Measurements from ENCODE around the gene ZNF217. TPM values are rescaled to one million over a fixed set of nuclear protein-coding genes. Genes with fewer than 3 reads are reported as not detected.

The ZNF217 gene
- total RNA-seq, 6 donors from 2014 or later = 18.7 to 38.4 (median 33.9) TPM

GRCh38 chr20:53574259-53574789 lies 19.3 kb downstream of the ZNF217 start:
- no peak for ATAC-seq (ENCODE audit: low FRiP score in 2 of 2)
- Histone ChIP-seq H3K27ac (no peak overlapping the region), H3K9me3 (no peaks in the 10 kb centered on the region), H3K4me1 (peaks cover 9 to 19% (median 14%) of the 10 kb centered on the region in 4 donors), H3K4me3 (no peak overlapping the region), H3K36me3 (peaks cover 26 to 86% (median 52%) of the 10 kb centered on the region in 4 donors), H3K27me3 (no peaks in the 10 kb centered on the region)
- no peak for DNase-seq
- TF ChIP-seq POLR2A (IDR thresholded peaks at IDR 0.05) = no peak
- TF ChIP-seq EP300 (IDR thresholded peaks at IDR 0.05) = no peak
- no peak for TF ChIP-seq POLR2AphosphoS5 (IDR thresholded peaks at IDR 0.05)
- no peak for TF ChIP-seq CTCF (IDR thresholded peaks at IDR 0.05)
- WGBS, 2 donors = 91 to 94% methylated on average over 14 of the region's 14 CpGs

- Histone ChIP-seq H3K27me3 (no peaks in the 10 kb centered on the region), H3K9me3 (no peaks in the 10 kb centered on the region), H3K27ac (no peak overlapping the region), H3K4me3 (no peak overlapping the region), H3K4me1 (peaks cover 0 to 9% (median 5%) of the 10 kb centered on the region in 4 donors), H3K36me3 (peaks cover 26 to 97% (median 53%) of the 10 kb centered on the region in 4 donors)
- ATAC-seq (ENCODE audit: low FRiP score in 2 of 2) = no peak
- 91 to 93% methylated on average over 10 of the region's 10 CpGs for WGBS, 2 donors
- no peak for TF ChIP-seq POLR2A (IDR thresholded peaks at IDR 0.05)
- no peak for TF ChIP-seq EP300 (IDR thresholded peaks at IDR 0.05)
- TF ChIP-seq CTCF (IDR thresholded peaks at IDR 0.05) = no peak
- no peak for TF ChIP-seq POLR2AphosphoS5 (IDR thresholded peaks at IDR 0.05)
- DNase-seq = peak in 1 of 2 donors; percentile 16
Measured at GRCh38 chr20:53571555-53572286, 21.9 kb downstream of the ZNF217 start.

GRCh38 chr20:53570446-53571276 lies 23.0 kb downstream of the ZNF217 start:
- peak in 1 of 2 donors; percentile 22 for DNase-seq
- peaks cover 0 to 9% (median 5%) of the 10 kb centered on the region in 4 donors for H3K4me1 ChIP-seq
- no peak for ATAC-seq (ENCODE audit: low FRiP score in 2 of 2)

GRCh38 chr20:53569606-53570307 lies 23.9 kb downstream of the ZNF217 start:
- ATAC-seq (ENCODE audit: low FRiP score in 2 of 2) (no peak), DNase-seq (peak in 1 of 2 donors; percentile 16)
- Histone ChIP-seq H3K4me1 (peaks cover 0 to 9% (median 5%) of the 10 kb centered on the region in 4 donors), H3K9me3 (no peaks in the 10 kb centered on the region), H3K36me3 (peaks cover 16 to 95% (median 43%) of the 10 kb centered on the region in 4 donors), H3K27me3 (no peaks in the 10 kb centered on the region), H3K4me3 (no peak overlapping the region), H3K27ac (no peak overlapping the region)
- TF ChIP-seq POLR2AphosphoS5 (IDR thresholded peaks at IDR 0.05) (no peak), CTCF (IDR thresholded peaks at IDR 0.05) (no peak)
- WGBS, 2 donors = 92 to 94% methylated on average over 7 of the region's 7 CpGs

More at GRCh38 chr20:53570446-53571276, 23.0 kb downstream of the ZNF217 start:
- Histone ChIP-seq H3K9me3 (no peaks in the 10 kb centered on the region), H3K27ac (no peak overlapping the region), H3K36me3 (peaks cover 20 to 95% (median 48%) of the 10 kb centered on the region in 4 donors), H3K4me3 (no peak overlapping the region), H3K27me3 (no peaks in the 10 kb centered on the region)
- WGBS, 2 donors = 61 to 65% methylated on average over 12 of the region's 12 CpGs
- TF ChIP-seq EP300 (IDR thresholded peaks at IDR 0.05) (no peak), POLR2AphosphoS5 (IDR thresholded peaks at IDR 0.05) (no peak)

Data from upper lobe of left lung (tissue), 6 donors.